Fibroblast of lung (primary cell): ENCODE measurements around the gene LYPD6B. TPM values are rescaled to one million over a fixed set of nuclear protein-coding genes. Genes with fewer than 3 reads are reported as not detected.

ENCODE experiments used
- DNase-seq, 2 donors: peaks; one replicate each; pipeline versions ENCODE4 v3.0.0 to v3.0.0-alpha.2; 2010; ENCODE audit warnings: low read depth in 2 of 2
- H2AFZ ChIP-seq: 2 replicates; pipeline ENCODE4 v1.5.1; 2012; ENCODE audit warnings: low read length, control low read depth, inconsistent platforms
- H3K27ac ChIP-seq: 2 replicates; pipeline ENCODE4 v1.5.1; 2011; ENCODE audit warnings: low read length, control low read depth; ENCODE audit not compliant: insufficient read depth
- H3K27me3 ChIP-seq: 2 replicates; pipeline ENCODE4 v1.5.1; 2011; ENCODE audit warnings: mild to moderate bottlenecking, low read length; ENCODE audit not compliant: control insufficient read depth, insufficient read depth
- H3K36me3 ChIP-seq: 2 replicates; pipeline ENCODE4 v1.5.1; 2011; ENCODE audit warnings: low read length; ENCODE audit not compliant: control insufficient read depth, insufficient read depth
- H3K4me1 ChIP-seq: 2 replicates; pipeline ENCODE4 v1.5.1; 2011; ENCODE audit warnings: low read length; ENCODE audit not compliant: control insufficient read depth, insufficient read depth; ENCODE audit errors: extremely low read depth
- H3K4me2 ChIP-seq: 2 replicates; pipeline ENCODE4 v1.5.1; 2011; ENCODE audit warnings: low read length, control low read depth; ENCODE audit not compliant: insufficient read depth; ENCODE audit errors: extremely low read depth
- H3K4me3 ChIP-seq, 4 experiments: fragments of 200-600 bp in 1 of 4; sonication (generic) in 1 of 4; replicated peaks in 1 of 4; 2 replicates each; pipeline ENCODE4 v1.5.1; 2011 to 2016; ENCODE audit warnings: low read length in 4 of 4, low read depth in 3 of 4, mild to moderate bottlenecking in 3 of 4, control low read depth in 2 of 4, inconsistent platforms in 1 of 4, mixed read lengths in 1 of 4; ENCODE audit not compliant: insufficient read depth in 1 of 4; ENCODE audit errors: control extremely low read depth in 1 of 4
- H3K79me2 ChIP-seq: 2 replicates; pipeline ENCODE4 v1.5.1; 2012; ENCODE audit warnings: mild to moderate bottlenecking, low read length, inconsistent platforms; ENCODE audit not compliant: control insufficient read depth, insufficient read depth
- H3K9ac ChIP-seq: 2 replicates; pipeline ENCODE4 v1.5.1; 2011; ENCODE audit warnings: mild to moderate bottlenecking, low read length, control low read depth; ENCODE audit not compliant: insufficient read depth
- H3K9me3 ChIP-seq: 2 replicates; pipeline ENCODE4 v1.5.1; 2012; ENCODE audit warnings: low read depth, low read length; ENCODE audit not compliant: control insufficient read depth, insufficient read depth
- H4K20me1 ChIP-seq: 2 replicates; pipeline ENCODE4 v1.5.1; 2011; ENCODE audit warnings: low read length; ENCODE audit not compliant: control insufficient read depth, insufficient read depth; ENCODE audit errors: extremely low read depth
- CTCF ChIP-seq, 2 donors: IDR thresholded peaks in 1 of 2; conservative IDR thresholded peaks in 1 of 2; 1 replicate in 1 of 2; 2 replicates in 1 of 2; pipeline ENCODE4 v1.5.1; 2011 to 2012; ENCODE audit warnings: low read length in 2 of 2, control low read depth in 1 of 2, inconsistent platforms in 1 of 2, low read depth in 1 of 2, mild to moderate bottlenecking in 1 of 2
- EZH2 ChIP-seq: IDR thresholded peaks from 2 replicates; pipeline ENCODE4 v1.5.1; 2012; ENCODE audit warnings: low read length, control low read depth, mild to moderate bottlenecking; ENCODE audit errors: missing control alignments
- polyA plus RNA-seq, 2 donors: library from polyadenylated mRNA; depleted of rRNA in 1 of 2; stranded (reverse) in 1 of 2; unstranded in 1 of 2; fragments of >200 nt; gene quantifications; 2 replicates each; pipeline ENCODE4 v1.2.1, GENCODE V29; 2011 to 2012; ENCODE audit warnings: missing spikeins in 1 of 2
- total RNA-seq: library from RNA; depleted of rRNA; stranded (reverse); fragments of >200 nt; gene quantifications from 2 replicates; pipeline ENCODE4 v1.2.1, GENCODE V29; 2014

LYPD6B gene
- total and polyA plus RNA-seq, 2 donors (not counting 1 experiment from before 2014, with no cell fraction given), result 0.11 TPM; not detected in 1

GRCh38 chr2:149068225-149068995, 29.9 kb downstream of the LYPD6B start:
- no peaks in the 10 kb centered on the region for H4K20me1 ChIP-seq
- no peak overlapping the region for H3K4me2 ChIP-seq
- TF ChIP-seq CTCF (conservative IDR thresholded peaks at IDR 0.05 in 1 of 2, IDR thresholded peaks at IDR 0.05 in 1 of 2; ENCODE audit: low read depth in 1 of 2, low read length in 2 of 2) (no peak), EZH2 (no peak)
- no peaks in the 10 kb centered on the region for H3K4me1 ChIP-seq
- no peak overlapping the region for H3K9ac ChIP-seq
- no peak overlapping the region for H3K4me3 ChIP-seq
- no peaks in the 10 kb centered on the region for H3K27me3 ChIP-seq
- H3K79me2 ChIP-seq, result no peaks in the 10 kb centered on the region
- no peaks in the 10 kb centered on the region for H3K36me3 ChIP-seq
- H3K9me3 ChIP-seq, result no peaks in the 10 kb centered on the region
- H3K27ac ChIP-seq, result no peak overlapping the region
- H2AFZ ChIP-seq, result no peak overlapping the region
- no peak for DNase-seq

- peak overlapping the region; percentile 6 for H3K27ac ChIP-seq
- no peak overlapping the region for H2AFZ ChIP-seq
- H3K27me3 ChIP-seq, result no peaks in the 10 kb centered on the region
- no peak overlapping the region for H3K9ac ChIP-seq
- H3K9me3 ChIP-seq, result no peaks in the 10 kb centered on the region
- no peaks in the 10 kb centered on the region for H3K4me1 ChIP-seq
- H3K79me2 ChIP-seq, result no peaks in the 10 kb centered on the region
- H4K20me1 ChIP-seq, result no peaks in the 10 kb centered on the region
- peak; percentile 78 to 91 for DNase-seq
- no peak for TF ChIP-seq EZH2
- no peak for TF ChIP-seq CTCF (conservative IDR thresholded peaks at IDR 0.05 in 1 of 2, IDR thresholded peaks at IDR 0.05 in 1 of 2; ENCODE audit: low read depth in 1 of 2, low read length in 2 of 2)
- H3K4me2 ChIP-seq, result peak overlapping the region; percentile 55
- H3K36me3 ChIP-seq, result no peaks in the 10 kb centered on the region
- no peak overlapping the region for H3K4me3 ChIP-seq
Observed at GRCh38 chr2:149068996-149069888, 30.7 kb downstream of the LYPD6B start.

- no peaks in the 10 kb centered on the region for H3K36me3 ChIP-seq
- no peaks in the 10 kb centered on the region for H3K79me2 ChIP-seq
- H3K9me3 ChIP-seq, result no peaks in the 10 kb centered on the region
- no peak overlapping the region for H3K27ac ChIP-seq
- H3K4me1 ChIP-seq, result no peaks in the 10 kb centered on the region
- no peak overlapping the region for H3K4me2 ChIP-seq
- TF ChIP-seq EZH2 (no peak), CTCF (conservative IDR thresholded peaks at IDR 0.05 in 1 of 2, IDR thresholded peaks at IDR 0.05 in 1 of 2; ENCODE audit: low read depth in 1 of 2, low read length in 2 of 2) (no peak)
- DNase-seq, result no peak
- no peak overlapping the region for H3K9ac ChIP-seq
- H4K20me1 ChIP-seq, result no peaks in the 10 kb centered on the region
- H2AFZ ChIP-seq, result no peak overlapping the region
- no peaks in the 10 kb centered on the region for H3K27me3 ChIP-seq
- H3K4me3 ChIP-seq, result no peak overlapping the region
Observed at GRCh38 chr2:149070681-149071320, 32.3 kb downstream of the LYPD6B start.
